ENCODE data around the gene PRRX2.
"Not testable (repeated sequence)": the region's sequence is repeated elsewhere in the genome, so short reads cannot be mapped to it uniquely, and the experiment has no call there.

The PRRX2 gene

GRCh38 chr9:129737479-129738274 lies 72.2 kb downstream of the PRRX2 start:
- DNase-seq = peak; percentile 80

DNA sequence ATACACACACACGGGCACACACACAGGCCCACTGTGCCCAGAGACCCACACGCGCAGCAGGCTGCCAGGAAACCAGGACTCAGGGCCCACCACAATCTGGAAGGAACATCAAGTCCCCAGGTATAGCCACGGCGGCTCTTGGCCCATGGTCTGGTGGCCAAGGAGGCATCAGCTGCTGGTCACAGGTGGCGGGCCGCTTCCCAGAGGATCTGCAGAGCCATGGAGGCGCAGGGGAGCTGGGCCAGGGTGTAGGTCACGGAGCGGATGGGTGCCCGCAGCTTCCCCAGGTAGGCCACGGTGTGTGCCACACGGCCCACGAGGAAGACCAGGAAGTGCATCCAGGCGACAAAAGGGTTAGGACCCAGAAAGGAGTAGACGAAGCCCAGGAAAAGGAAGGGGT lies 74.0 kb downstream of the PRRX2 start:
- DNase-seq = no peak

GRCh38 chr9:129740174-129740573 lies 74.7 kb downstream of the PRRX2 start:
- no peak for DNase-seq

DNA sequence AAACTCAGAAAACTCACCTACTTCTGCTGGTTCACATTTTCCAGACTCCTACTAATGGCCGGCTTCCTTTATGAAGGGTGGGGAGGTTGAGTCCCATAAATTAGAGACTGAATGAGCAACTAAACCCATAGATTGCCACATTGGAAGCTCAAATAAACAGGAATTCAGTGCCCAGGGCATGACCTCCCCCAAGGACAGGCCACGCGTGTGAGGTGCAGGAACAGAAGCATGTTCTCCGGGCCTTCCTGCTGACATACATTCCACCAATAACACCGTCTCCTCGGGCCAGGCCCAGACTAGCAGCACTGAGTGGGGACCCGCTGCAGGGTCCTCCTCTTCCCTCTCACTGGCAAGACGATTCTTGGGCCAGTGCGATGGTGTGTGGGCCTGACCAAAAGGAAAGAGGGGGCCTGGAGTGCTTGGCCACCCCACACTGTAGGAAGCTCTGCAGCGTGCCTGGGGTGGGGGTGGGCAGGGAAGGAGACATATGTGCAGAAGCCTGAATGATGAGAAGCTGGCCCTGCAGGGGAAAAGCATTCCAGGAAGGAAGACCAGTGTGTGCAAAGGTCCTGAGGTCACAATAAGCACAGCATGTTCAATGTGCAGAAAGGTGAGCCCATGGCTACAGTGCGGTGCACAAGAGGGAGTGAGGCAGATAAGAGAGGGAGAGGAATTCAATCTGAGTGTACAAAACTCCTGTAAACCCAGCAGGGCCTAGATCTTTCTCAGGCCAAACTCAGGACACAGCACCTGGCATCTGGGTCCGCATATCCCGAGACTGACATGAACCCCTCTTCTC lies 75.4 kb downstream of the PRRX2 start:
- no peak for DNase-seq

- no peak for DNase-seq
These were observed 79.8 kb downstream of the PRRX2 start for GRCh38 chr9:129745200-129745599.

DNA sequence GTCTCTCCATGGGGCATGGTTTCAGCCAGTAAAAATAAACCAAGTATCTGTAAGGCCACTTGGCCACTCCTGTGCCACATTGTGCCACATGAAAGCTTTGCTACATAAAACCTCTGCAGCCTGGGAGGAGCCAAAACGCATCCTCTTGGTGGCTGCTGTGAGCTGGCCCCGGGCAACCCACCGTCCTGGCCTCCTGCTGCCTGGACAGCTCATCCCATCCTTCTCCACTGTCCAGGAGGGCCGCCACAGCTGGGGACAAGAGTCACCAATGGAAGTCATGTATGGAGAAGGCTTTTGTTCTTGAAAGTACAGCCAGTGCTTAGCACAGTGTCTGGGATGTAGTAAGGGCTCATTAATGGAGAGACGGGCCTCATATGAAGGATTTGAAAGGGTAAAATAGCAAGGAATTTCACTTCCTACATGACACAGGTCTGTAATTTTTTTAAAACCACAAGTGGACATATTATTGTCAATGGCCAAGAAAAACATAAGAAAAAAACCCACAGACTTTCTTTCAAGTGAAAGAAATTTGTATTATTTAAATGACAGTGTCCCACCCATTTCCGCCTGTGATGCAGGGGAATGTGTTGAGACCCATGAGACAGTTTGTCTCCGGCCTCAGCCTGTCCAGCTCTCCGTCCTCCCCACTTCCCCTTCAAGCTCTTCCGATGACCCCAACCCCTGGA lies 80.8 kb downstream of the PRRX2 start:
- no peak for DNase-seq

GRCh38 chr9:129748249-129748648 lies 82.8 kb downstream of the PRRX2 start:
- DNase-seq = no peak

GRCh38 chr9:129749052-129749451 lies 83.6 kb downstream of the PRRX2 start:
- not testable (repeated sequence) for DNase-seq

GRCh38 chr9:129749575-129749974 lies 84.1 kb downstream of the PRRX2 start:
- no peak for DNase-seq

- no peak for DNase-seq
These were observed 84.7 kb downstream of the PRRX2 start for GRCh38 chr9:129750013-129750638.

DNA sequence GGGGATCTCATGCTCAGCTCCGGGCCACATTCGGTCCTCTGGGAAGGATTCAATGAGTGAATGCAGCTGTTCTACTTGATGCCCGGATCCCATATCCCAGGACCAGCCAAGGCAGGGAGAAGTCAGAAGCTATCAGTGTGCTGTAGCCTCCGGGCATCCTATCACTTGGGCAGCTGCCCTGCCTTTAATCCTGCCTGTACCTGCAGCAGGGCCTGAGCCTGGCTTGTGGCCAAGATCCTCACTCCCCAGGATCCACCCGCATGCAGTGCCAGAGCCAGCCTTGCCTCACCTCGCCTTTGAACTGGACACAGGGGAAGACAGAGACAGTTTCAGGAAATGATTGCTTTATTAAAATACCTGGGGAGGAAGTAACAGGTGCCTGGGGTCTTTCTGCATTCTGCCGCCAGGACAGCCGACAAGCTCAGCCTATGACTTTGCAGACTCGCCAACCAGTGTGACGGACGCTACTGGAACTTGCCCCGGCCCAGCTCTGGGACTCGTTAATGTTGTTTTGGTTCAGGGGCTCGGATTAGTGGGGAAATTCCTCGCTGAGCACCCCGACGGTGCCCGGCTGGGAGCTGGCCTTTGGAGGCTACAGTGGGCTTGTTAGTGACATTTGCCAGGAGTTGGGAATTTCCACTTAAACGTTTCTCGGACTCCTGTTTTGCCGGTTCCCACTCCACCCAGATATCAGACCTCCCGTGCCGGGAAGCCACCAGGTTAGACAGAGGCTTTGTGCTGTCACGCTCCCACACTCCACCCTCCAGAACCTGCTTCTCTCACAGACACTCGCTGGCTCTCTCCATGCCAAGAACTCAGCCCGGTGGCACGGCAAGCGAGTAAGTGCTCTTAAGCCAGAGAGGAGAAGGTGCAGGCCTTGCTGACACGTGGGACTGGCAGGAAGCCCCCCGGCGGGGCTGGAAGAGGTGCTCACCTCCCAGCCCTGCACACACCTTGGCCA lies 86.7 kb downstream of the PRRX2 start:
- DNase-seq = no peak

- peak; percentile 14 for DNase-seq
These were observed 87.7 kb downstream of the PRRX2 start, which contains the start of gene PTGES for GRCh38 chr9:129752900-129753729. Gene PTGES (minus strand): TSS chr9:129753042. CDS start chr9:129753012, 30 bp downstream.

- DNase-seq = no peak
These were observed 89.7 kb downstream of the PRRX2 start for GRCh38 chr9:129755151-129755550.

DNA sequence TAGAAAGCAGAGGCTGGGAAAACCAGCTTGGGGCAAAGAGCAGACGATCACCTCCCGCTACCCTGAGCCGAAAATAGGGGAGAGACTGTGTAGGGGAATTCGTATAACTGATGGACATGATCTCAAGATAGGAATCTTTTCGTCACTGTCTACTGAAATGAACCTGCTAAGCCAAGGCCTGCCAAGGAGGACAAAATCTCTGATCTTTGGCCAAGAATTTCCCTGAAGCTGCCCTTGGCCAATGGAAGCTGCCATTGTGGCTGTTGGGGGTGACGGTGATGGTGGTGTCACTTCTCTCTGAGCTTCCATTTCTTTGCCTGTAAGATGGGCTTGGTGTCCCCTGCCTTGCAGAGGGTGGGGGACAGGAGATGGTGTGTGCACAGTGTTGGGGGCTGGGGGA lies 90.7 kb downstream of the PRRX2 start:
- DNase-seq = no peak

GRCh38 chr9:129757045-129757444 lies 91.6 kb downstream of the PRRX2 start:
- DNase-seq = no peak

DNA sequence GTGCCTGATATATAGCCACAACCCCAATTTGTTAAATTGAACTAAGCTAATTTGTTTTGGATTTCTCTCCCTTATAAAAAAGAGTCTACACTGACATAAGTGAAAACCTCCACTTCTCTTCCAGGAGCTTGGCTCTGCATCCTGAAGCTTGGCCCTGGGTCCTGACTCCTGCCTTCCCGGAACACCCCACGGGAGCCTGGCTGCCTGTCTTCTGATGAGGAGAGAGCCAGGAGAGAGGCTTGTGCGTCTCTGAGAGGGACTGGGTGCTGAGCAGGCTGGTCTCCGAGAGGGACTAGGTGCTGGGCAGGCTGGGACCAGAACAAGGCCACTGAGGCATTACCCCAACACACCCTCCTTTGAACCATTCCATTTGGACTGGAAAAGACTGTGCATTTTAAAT lies 93.9 kb downstream of the PRRX2 start:
- no peak for DNase-seq

GRCh38 chr9:129759804-129760502 lies 94.5 kb downstream of the PRRX2 start:
- no peak for DNase-seq

DNA sequence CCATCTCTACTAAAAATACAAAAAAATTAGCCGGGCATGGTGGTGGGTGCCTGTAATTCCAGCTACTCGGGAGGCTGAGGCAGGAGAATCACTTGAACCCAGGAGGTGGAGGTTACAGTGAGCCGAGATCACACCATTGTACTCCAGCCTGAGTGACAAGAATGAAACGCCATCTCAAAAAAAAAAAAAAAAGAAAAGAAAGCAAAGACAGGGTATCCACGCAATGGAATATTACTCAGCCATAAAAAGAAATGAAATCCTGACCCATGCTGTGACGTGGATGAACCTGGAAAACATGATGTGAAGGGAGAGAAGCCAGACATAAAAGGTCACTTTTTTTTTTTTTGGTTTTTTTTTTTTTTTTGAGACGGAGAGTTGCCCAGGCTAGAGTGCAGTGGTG lies 95.3 kb downstream of the PRRX2 start:
- DNase-seq = not testable (repeated sequence)

DNA sequence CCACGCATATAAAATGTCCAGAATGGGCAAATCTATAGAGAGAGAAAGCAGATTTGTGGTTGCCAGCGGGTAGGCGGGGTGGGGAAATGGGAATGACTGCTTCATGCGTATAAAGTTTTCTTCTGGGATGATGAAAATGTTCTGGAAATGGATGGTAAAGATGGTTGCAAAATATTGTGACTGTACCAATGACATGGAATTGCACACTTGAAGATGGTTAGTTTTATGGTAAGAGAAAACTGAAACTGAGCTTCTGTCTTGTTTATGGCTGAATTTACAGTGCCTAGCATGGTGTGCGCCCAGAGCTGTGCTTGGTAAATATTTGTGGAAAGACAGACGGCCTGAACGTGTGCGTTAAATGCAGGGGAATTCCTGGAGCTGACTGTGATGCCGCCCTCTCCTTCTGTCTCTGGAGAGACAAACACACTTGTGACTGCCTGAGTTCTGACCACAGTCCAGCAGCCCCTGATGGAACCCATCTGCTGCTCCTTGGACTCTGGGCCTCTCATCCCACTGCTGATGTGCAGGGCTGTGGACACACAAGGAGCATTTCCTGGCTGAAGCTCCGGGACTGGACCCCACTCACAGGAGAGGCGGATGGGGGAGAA lies 96.0 kb downstream of the PRRX2 start:
- no peak for DNase-seq

DNA sequence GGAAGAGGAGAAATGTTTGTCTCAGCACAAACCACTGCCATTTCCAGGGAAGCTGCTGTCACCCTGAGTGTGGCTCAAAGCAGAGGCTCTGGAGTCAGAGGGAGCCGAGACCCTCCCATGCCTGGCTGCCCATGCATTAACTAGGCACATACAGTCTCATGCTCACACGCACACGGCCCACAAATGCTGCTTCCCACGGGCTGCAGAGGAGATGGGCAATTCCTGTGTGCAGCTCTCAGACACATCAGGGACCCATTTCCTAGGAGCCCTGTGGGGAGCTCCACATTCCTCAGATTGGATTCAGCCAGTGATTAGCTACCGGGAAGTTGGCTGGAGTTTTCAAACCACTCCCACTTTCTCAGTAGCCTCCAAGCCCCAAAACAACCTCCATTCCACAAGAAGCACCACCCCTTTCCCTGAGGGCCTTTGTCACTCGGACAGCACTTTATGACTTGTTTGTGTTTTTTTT lies 96.5 kb downstream of the PRRX2 start:
- no peak for DNase-seq
